Thyroid gland (tissue), 4 donors: ENCODE results near the gene CEP55.

Experiments used
- CTCF ChIP-seq, 6 experiments: fragments of 200-600 bp in 3 of 6; fragments of 450-650 bp in 3 of 6; sonication (generic) in 3 of 6; IDR thresholded peaks; one replicate each; pipeline ENCODE4 v1.5.1; 2016 to 2019; ENCODE audit warnings: antibody characterized with exemption in 6 of 6, mild to moderate bottlenecking in 2 of 6, inconsistent platforms in 1 of 6, moderate library complexity in 1 of 6
- POLR2A ChIP-seq, 2 donors: fragments of 450-650 bp; IDR thresholded peaks; one replicate each; pipeline ENCODE4 v1.6.1; 2017; ENCODE audit warnings: antibody characterized with exemption in 2 of 2, mild to moderate bottlenecking in 2 of 2, moderate library complexity in 1 of 2

- TF ChIP-seq POLR2A (IDR thresholded peaks at IDR 0.05) (no peak), CTCF (IDR thresholded peaks at IDR 0.05) (no peak)
Measured at GRCh38 chr10:93559490-93559889, 63.1 kb downstream of the CEP55 start.
